ENCODE measurements around the gene TMEM178B. TPM values are rescaled to one million over a fixed set of nuclear protein-coding genes. Genes with fewer than 3 reads are reported as not detected.

TMEM178B gene
- total and polyA plus RNA-seq, 3 experiments from 2014 or later, result 0.02 to 1.1 (median 0.97) TPM

DNA sequence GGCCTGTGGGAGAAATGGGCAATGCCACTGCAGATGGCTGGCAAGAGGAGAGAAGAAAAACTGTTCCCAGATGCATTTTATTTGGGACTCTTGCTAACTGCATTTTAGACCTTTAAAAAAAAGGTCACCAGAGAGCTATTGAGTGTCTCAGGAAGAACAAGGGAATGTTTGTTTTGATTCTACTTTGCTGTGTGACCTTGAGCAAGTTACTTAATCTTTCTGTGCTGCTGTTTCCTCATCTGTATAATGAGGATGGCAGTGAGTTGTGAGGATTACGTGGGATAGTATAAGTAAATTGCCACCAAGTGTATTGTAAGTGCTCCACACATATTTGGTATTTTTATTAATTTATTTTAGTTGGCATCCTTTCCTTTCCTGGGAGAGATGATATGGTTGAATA is 335.4 kb downstream of the TMEM178B start:
- POLR2A ChIA-PET, result no interaction called here
- H3K4me1 Mint-ChIP-seq, result no peaks in the 10 kb centered on the region
- H3K4me3 Mint-ChIP-seq, result no peak overlapping the region
- Histone ChIP-seq H3K27me3 (ENCODE audit: insufficient read depth, low read length, poor library complexity, severe bottlenecking) (no peaks in the 10 kb centered on the region), H3K4me3 (ENCODE audit: low read length) (no peak overlapping the region), H3K36me3 (ENCODE audit: insufficient read depth, low read length) (no peaks in the 10 kb centered on the region), H3K4me1 (ENCODE audit: insufficient read depth, low read length) (no peaks in the 10 kb centered on the region), H3K27ac (ENCODE audit: low read depth, low read length) (no peak overlapping the region), H3K9me3 (ENCODE audit: low read length) (no peaks in the 10 kb centered on the region)
- peaks cover 4 to 7% of the 10 kb centered on the region in 2 donors for H3K27me3 Mint-ChIP-seq
- H3K36me3 Mint-ChIP-seq, result no peaks in the 10 kb centered on the region
- CTCF ChIA-PET, result no interaction called here
- H3K27ac Mint-ChIP-seq, result no peak overlapping the region
- no peak for DNase-seq
- H3K9me3 Mint-ChIP-seq, result no peaks in the 10 kb centered on the region

- Histone ChIP-seq H3K27me3 (ENCODE audit: insufficient read depth, low read length, poor library complexity, severe bottlenecking) (no peaks in the 10 kb centered on the region), H3K9me3 (ENCODE audit: low read length) (no peaks in the 10 kb centered on the region), H3K36me3 (ENCODE audit: insufficient read depth, low read length) (no peaks in the 10 kb centered on the region), H3K4me1 (ENCODE audit: insufficient read depth, low read length) (no peaks in the 10 kb centered on the region), H3K27ac (ENCODE audit: low read depth, low read length) (no peak overlapping the region), H3K4me3 (ENCODE audit: low read length) (no peak overlapping the region)
- H3K27me3 Mint-ChIP-seq, result peaks cover 6 to 7% of the 10 kb centered on the region in 2 donors
- DNase-seq, result no peak
- POLR2A ChIA-PET, result no interaction called here
- no peaks in the 10 kb centered on the region for H3K4me1 Mint-ChIP-seq
- no peak overlapping the region for H3K4me3 Mint-ChIP-seq
- CTCF ChIA-PET, result no interaction called here
- H3K9me3 Mint-ChIP-seq, result no peaks in the 10 kb centered on the region
- no peak overlapping the region for H3K27ac Mint-ChIP-seq
- no peaks in the 10 kb centered on the region for H3K36me3 Mint-ChIP-seq
These were observed 336.0 kb downstream of the TMEM178B start for GRCh38 chr7:141409801-141410329.

DNA sequence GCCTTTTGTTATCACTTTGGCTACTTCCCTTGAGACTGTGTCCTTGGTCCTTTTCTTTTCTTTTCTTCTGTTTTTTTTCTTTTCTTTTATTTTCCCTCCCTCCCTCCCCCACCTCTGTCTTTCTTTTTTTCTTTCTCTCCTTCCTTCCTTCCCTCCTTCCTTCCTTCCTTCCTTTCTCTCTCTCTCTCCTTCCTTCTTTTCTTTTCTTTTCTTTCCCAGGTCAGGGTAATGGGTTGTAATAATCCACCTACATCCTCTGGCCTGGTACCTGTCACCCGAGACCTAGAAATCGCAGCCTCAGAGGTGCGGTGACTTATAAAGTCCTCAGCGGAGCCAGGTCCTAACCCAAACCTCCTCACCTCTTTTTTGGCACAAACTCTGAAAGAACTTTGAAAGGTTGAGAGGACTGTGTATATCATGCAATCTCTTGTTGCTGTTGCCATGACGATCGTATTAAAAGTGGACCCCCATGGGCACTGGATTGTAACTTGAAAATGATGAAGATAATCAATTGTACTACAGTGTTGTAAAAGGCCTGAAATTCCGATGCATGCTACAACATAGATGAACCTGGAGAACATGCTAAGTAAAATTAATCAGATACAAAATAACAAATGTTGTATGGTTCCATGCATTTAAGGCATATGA is 336.6 kb downstream of the TMEM178B start:
- no peak overlapping the region for H3K27ac ChIP-seq (ENCODE audit: low read depth, low read length)
- DNase-seq, result no peak
- H3K27me3 ChIP-seq (ENCODE audit: insufficient read depth, low read length, poor library complexity, severe bottlenecking), result no peaks in the 10 kb centered on the region
- CTCF ChIA-PET, result no interaction called here
- H3K36me3 Mint-ChIP-seq, result no peaks in the 10 kb centered on the region
- POLR2A ChIA-PET, result no interaction called here
- H3K4me3 ChIP-seq (ENCODE audit: low read length), result no peak overlapping the region
- no peaks in the 10 kb centered on the region for H3K36me3 ChIP-seq (ENCODE audit: insufficient read depth, low read length)
- H3K4me1 Mint-ChIP-seq, result no peaks in the 10 kb centered on the region
- no peak overlapping the region for H3K4me3 Mint-ChIP-seq
- no peaks in the 10 kb centered on the region for H3K4me1 ChIP-seq (ENCODE audit: insufficient read depth, low read length)
- no peak overlapping the region for H3K27ac Mint-ChIP-seq
- H3K9me3 ChIP-seq (ENCODE audit: low read length), result no peaks in the 10 kb centered on the region
- peaks cover 9 to 10% of the 10 kb centered on the region in 2 donors for H3K27me3 Mint-ChIP-seq
- H3K9me3 Mint-ChIP-seq, result no peaks in the 10 kb centered on the region

- no peaks in the 10 kb centered on the region for H3K9me3 ChIP-seq (ENCODE audit: low read length)
- H3K27me3 ChIP-seq (ENCODE audit: insufficient read depth, low read length, poor library complexity, severe bottlenecking), result no peaks in the 10 kb centered on the region
- DNase-seq, result no peak
- ChIA-PET CTCF (no interaction called here), POLR2A (no interaction called here)
- no peak overlapping the region for H3K27ac ChIP-seq (ENCODE audit: low read depth, low read length)
- H3K4me1 Mint-ChIP-seq, result no peaks in the 10 kb centered on the region
- peaks cover 9 to 12% of the 10 kb centered on the region in 2 donors for H3K27me3 Mint-ChIP-seq
- H3K36me3 ChIP-seq (ENCODE audit: insufficient read depth, low read length), result no peaks in the 10 kb centered on the region
- no peak overlapping the region for H3K4me3 ChIP-seq (ENCODE audit: low read length)
- H3K36me3 Mint-ChIP-seq, result no peaks in the 10 kb centered on the region
- no peak overlapping the region for H3K27ac Mint-ChIP-seq
- no peak overlapping the region for H3K4me3 Mint-ChIP-seq
- H3K9me3 Mint-ChIP-seq, result no peaks in the 10 kb centered on the region
- no peaks in the 10 kb centered on the region for H3K4me1 ChIP-seq (ENCODE audit: insufficient read depth, low read length)
These were observed 337.3 kb downstream of the TMEM178B start for GRCh38 chr7:141411133-141411532.

- Mint-ChIP-seq H3K4me1 (no peaks in the 10 kb centered on the region), H3K36me3 (peaks cover 0 to 2% (median 0%) of the 10 kb centered on the region in 3 donors), H3K27me3 (peaks cover 7 to 24% of the 10 kb centered on the region in 2 donors), H3K4me3 (no peak overlapping the region), H3K9me3 (no peaks in the 10 kb centered on the region), H3K27ac (no peak overlapping the region)
- Histone ChIP-seq H3K9me3 (ENCODE audit: low read length) (no peaks in the 10 kb centered on the region), H3K27ac (ENCODE audit: low read depth, low read length) (no peak overlapping the region), H3K36me3 (ENCODE audit: insufficient read depth, low read length) (no peaks in the 10 kb centered on the region), H3K4me1 (ENCODE audit: insufficient read depth, low read length) (no peaks in the 10 kb centered on the region), H3K4me3 (ENCODE audit: low read length) (no peak overlapping the region), H3K27me3 (ENCODE audit: insufficient read depth, low read length, poor library complexity, severe bottlenecking) (no peaks in the 10 kb centered on the region)
- ChIA-PET CTCF (no interaction called here), POLR2A (no interaction called here)
- DNase-seq, result no peak
These were observed 342.1 kb downstream of the TMEM178B start for GRCh38 chr7:141415999-141416398.

GRCh38 chr7:141416650-141417270 is 342.9 kb downstream of the TMEM178B start:
- DNase-seq, result no peak
- Mint-ChIP-seq H3K9me3 (no peaks in the 10 kb centered on the region), H3K4me3 (no peak overlapping the region), H3K27me3 (peaks cover 7 to 22% of the 10 kb centered on the region in 2 donors), H3K4me1 (no peaks in the 10 kb centered on the region), H3K36me3 (peaks cover 0 to 2% (median 0%) of the 10 kb centered on the region in 3 donors), H3K27ac (no peak overlapping the region)
- Histone ChIP-seq H3K4me1 (ENCODE audit: insufficient read depth, low read length) (no peaks in the 10 kb centered on the region), H3K4me3 (ENCODE audit: low read length) (no peak overlapping the region), H3K27ac (ENCODE audit: low read depth, low read length) (no peak overlapping the region), H3K27me3 (ENCODE audit: insufficient read depth, low read length, poor library complexity, severe bottlenecking) (no peaks in the 10 kb centered on the region), H3K9me3 (ENCODE audit: low read length) (no peaks in the 10 kb centered on the region), H3K36me3 (ENCODE audit: insufficient read depth, low read length) (no peaks in the 10 kb centered on the region)
- ChIA-PET POLR2A (no interaction called here), CTCF (no interaction called here)

DNA sequence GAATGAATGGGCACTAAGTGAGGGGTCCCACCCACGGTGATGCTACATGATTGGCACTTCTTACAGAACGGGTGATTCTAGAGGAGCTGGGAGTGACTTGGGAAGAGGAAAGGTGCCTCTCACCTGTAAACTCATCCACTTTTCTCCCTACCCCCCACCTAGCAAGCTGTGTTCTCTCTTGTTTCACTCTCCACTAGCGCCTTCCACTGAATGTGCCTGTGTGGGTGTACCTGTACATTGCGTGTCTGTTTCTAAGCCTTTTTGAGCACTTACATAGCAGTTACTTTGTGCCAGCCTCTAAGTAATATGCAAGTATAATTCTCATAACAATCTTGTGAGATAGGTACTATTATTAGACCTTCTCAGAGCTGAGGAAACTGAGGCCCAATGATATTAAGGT is 343.6 kb downstream of the TMEM178B start:
- Mint-ChIP-seq H3K9me3 (no peaks in the 10 kb centered on the region), H3K27me3 (peaks cover 5 to 20% of the 10 kb centered on the region in 2 donors)
- POLR2A ChIA-PET, result no interaction called here

DNA sequence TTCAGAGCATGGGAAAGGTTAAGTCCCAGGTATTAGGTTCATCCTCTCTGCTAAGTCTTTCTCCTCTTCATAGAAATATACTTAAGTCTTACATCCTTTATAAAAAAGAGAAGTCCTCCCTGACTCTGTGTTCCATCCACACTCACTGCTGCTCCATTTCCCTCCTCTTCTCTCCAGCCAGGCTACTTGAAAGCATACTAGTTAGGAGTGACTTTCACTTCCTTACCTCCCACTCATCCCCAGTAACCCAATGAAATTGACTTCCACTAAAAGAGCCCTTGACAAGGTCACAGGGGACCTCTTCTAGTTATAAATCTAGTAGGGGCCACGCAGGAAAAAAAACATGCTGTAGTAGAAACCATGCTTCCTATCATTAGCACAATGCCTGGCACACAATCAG is 344.2 kb downstream of the TMEM178B start:
- POLR2A ChIA-PET, result no interaction called here
- H3K9me3 Mint-ChIP-seq, result no peaks in the 10 kb centered on the region
- H3K27me3 Mint-ChIP-seq, result peaks cover 5 to 23% of the 10 kb centered on the region in 2 donors
- H3K4me3 Mint-ChIP-seq, result no peak overlapping the region
- no peaks in the 10 kb centered on the region for H3K9me3 ChIP-seq (ENCODE audit: low read length)
- CTCF ChIA-PET, result no interaction called here
- H3K27ac ChIP-seq (ENCODE audit: low read depth, low read length), result no peak overlapping the region
- no peaks in the 10 kb centered on the region for H3K4me1 ChIP-seq (ENCODE audit: insufficient read depth, low read length)
- DNase-seq, result no peak
- no peaks in the 10 kb centered on the region for H3K36me3 ChIP-seq (ENCODE audit: insufficient read depth, low read length)
- no peaks in the 10 kb centered on the region for H3K4me1 Mint-ChIP-seq
- no peak overlapping the region for H3K4me3 ChIP-seq (ENCODE audit: low read length)
- H3K36me3 Mint-ChIP-seq, result peaks cover 0 to 2% (median 0%) of the 10 kb centered on the region in 3 donors
- H3K27me3 ChIP-seq (ENCODE audit: insufficient read depth, low read length, poor library complexity, severe bottlenecking), result no peaks in the 10 kb centered on the region
- H3K27ac Mint-ChIP-seq, result no peak overlapping the region

More for the DNA sequence above, 343.6 kb downstream of the TMEM178B start:
- no peak for DNase-seq
- CTCF ChIA-PET, result no interaction called here
- Histone ChIP-seq H3K27ac (ENCODE audit: low read depth, low read length) (no peak overlapping the region), H3K4me3 (ENCODE audit: low read length) (no peak overlapping the region), H3K27me3 (ENCODE audit: insufficient read depth, low read length, poor library complexity, severe bottlenecking) (no peaks in the 10 kb centered on the region), H3K36me3 (ENCODE audit: insufficient read depth, low read length) (no peaks in the 10 kb centered on the region), H3K4me1 (ENCODE audit: insufficient read depth, low read length) (no peaks in the 10 kb centered on the region), H3K9me3 (ENCODE audit: low read length) (no peaks in the 10 kb centered on the region)
- H3K4me3 Mint-ChIP-seq, result no peak overlapping the region
- no peaks in the 10 kb centered on the region for H3K4me1 Mint-ChIP-seq
- peaks cover 0 to 2% (median 0%) of the 10 kb centered on the region in 3 donors for H3K36me3 Mint-ChIP-seq
- no peak overlapping the region for H3K27ac Mint-ChIP-seq
